A549 (cell line): ENCODE data around the gene CIAPIN1. TPM values are rescaled to one million over a fixed set of nuclear protein-coding genes. Genes with fewer than 3 reads are reported as not detected.

Experiments
- ATAC-seq, 2 experiments: fragments of 200-7000 bp in 1 of 2; fragments of >200 bp in 1 of 2; cut with Nextera tagmentation in 1 of 2; cut with Tn5 transposase in 1 of 2; 3 replicates each; pipeline versions ENCODE4 v1.8.0 to v1.9.1; 2018 to 2020; ENCODE audit warnings: mild to moderate bottlenecking in 1 of 2, moderate library complexity in 1 of 2
- CTCF ChIA-PET: fragments of 300-600 bp; sonication (Branson Sonifier 250); formaldehyde crosslinking; extraction: SDS; loops from one replicate; lab custom pipeline; 2021; ENCODE audit warnings: antibody characterized with exemption, inconsistent platforms; lab: Yijun Ruan, JAX
- POLR2A ChIA-PET: fragments of 350-600 bp; formaldehyde crosslinking; extraction: SDS; loops from one replicate; lab custom pipeline; 2021; ENCODE audit warnings: antibody characterized with exemption, inconsistent platforms; lab: Yijun Ruan, JAX
- DNase-seq, 2 experiments: peaks; one replicate each; pipeline versions ENCODE4 v3.0.0 to v3.0.0-alpha.2; 2011 to 2016; ENCODE audit warnings: low read depth in 1 of 2, low spot score in 1 of 2
- FAIRE-seq: peaks from 2 replicates; lab custom pipeline; 2011; peaks lifted over from hg19 to GRCh38; lab: Jason Lieb, UNC
- H3K27ac ChIP-seq, 2 experiments: fragments of >200 bp; sonication (Bioruptor Twin); formaldehyde crosslinking; 3 replicates each; pipeline ENCODE4 v1.5.1; 2016 to 2017
- H3K4me1 ChIP-seq: fragments of >200 bp; sonication (Bioruptor Twin); formaldehyde crosslinking; 3 replicates; pipeline ENCODE4 v1.6.1; 2016
- H3K4me2 ChIP-seq: fragments of >200 bp; sonication (Bioruptor Twin); formaldehyde crosslinking; 3 replicates; pipeline ENCODE4 v1.6.1; 2016
- H3K4me3 ChIP-seq: fragments of >200 bp; sonication (Bioruptor Twin); formaldehyde crosslinking; 3 replicates; pipeline ENCODE4 v1.5.1; 2016
- H3K9me3 ChIP-seq: fragments of >200 bp; sonication (Bioruptor Twin); formaldehyde crosslinking; 3 replicates; pipeline ENCODE4 v1.6.1; 2016
- BCL3 ChIP-seq: fragments of >200 bp; sonication (Bioruptor Twin); formaldehyde crosslinking; IDR thresholded peaks from 3 replicates; pipeline ENCODE4 v1.6.1; 2016
- CBX2 ChIP-seq: fragments of 200-600 bp; sonication (generic); IDR thresholded peaks from 2 replicates; pipeline ENCODE4 v1.6.1; 2016; ENCODE audit warnings: low read depth, mild to moderate bottlenecking, borderline replicate concordance
- CEBPB ChIP-seq, 2 experiments: fragments of >200 bp in 1 of 2; sonication (Bioruptor Twin) in 1 of 2; formaldehyde crosslinking in 1 of 2; IDR thresholded peaks; 2 replicates each; pipeline ENCODE4 v1.6.1; 2012 to 2016
- CHD2 ChIP-seq: fragments of 150-350 bp; IDR thresholded peaks from 2 replicates; pipeline ENCODE4 v1.6.1; 2014; ENCODE audit warnings: low read length; ENCODE audit not compliant: partially characterized antibody
- EHF ChIP-seq: fragments of 250-450 bp; sonication (Bioruptor Pico); IDR thresholded peaks from 2 replicates; pipeline ENCODE4 v1.5.0; 2020; ENCODE audit warnings: mild to moderate bottlenecking
- HEYL ChIP-seq: fragments of 250-450 bp; sonication (Bioruptor Pico); IDR thresholded peaks from 2 replicates; pipeline ENCODE4 v1.8.0; 2021; ENCODE audit warnings: mild to moderate bottlenecking, moderate library complexity
- HOXB13 ChIP-seq: fragments of 250-450 bp; sonication (Bioruptor Pico); IDR thresholded peaks from 2 replicates; pipeline ENCODE4 v1.5.0; 2020; ENCODE audit warnings: low read depth, mild to moderate bottlenecking, moderate library complexity
- NPAS2 ChIP-seq: fragments of 250-450 bp; sonication (Bioruptor Pico); IDR thresholded peaks from 2 replicates; pipeline ENCODE4 v1.8.0; 2022; ENCODE audit warnings: mild to moderate bottlenecking, moderate library complexity, borderline replicate concordance
- NR3C1 ChIP-seq: fragments of >200 bp; sonication (Bioruptor Twin); formaldehyde crosslinking; IDR thresholded peaks from 3 replicates; pipeline ENCODE4 v1.6.1; 2017
- PBX3 ChIP-seq: IDR thresholded peaks from 2 replicates; pipeline ENCODE4 v1.6.1; 2012
- RAD21 ChIP-seq, 2 experiments: fragments of >200 bp in 1 of 2; sonication (Bioruptor Twin) in 1 of 2; formaldehyde crosslinking in 1 of 2; IDR thresholded peaks in 1 of 2; conservative IDR thresholded peaks in 1 of 2; 2 replicates in 1 of 2; 3 replicates in 1 of 2; pipeline ENCODE4 v1.6.1; 2012 to 2018; ENCODE audit warnings: inconsistent platforms in 1 of 2
- RARB ChIP-seq: fragments of 250-450 bp; sonication (Bioruptor Pico); IDR thresholded peaks from 2 replicates; pipeline ENCODE4 v1.8.0; 2021; ENCODE audit warnings: mild to moderate bottlenecking, moderate library complexity
- RCOR1 ChIP-seq: fragments of 150-350 bp; IDR thresholded peaks from 2 replicates; pipeline ENCODE4 v1.6.1; 2014; ENCODE audit warnings: antibody characterized with exemption, low read length, low read depth
- REST ChIP-seq: fragments of 200-600 bp; sonication (generic); IDR thresholded peaks from 2 replicates; pipeline ENCODE4 v1.6.1; 2016; ENCODE audit warnings: antibody characterized with exemption, mild to moderate bottlenecking, moderate library complexity
- SMC3 ChIP-seq: fragments of >200 bp; sonication (Bioruptor Twin); formaldehyde crosslinking; IDR thresholded peaks from 3 replicates; pipeline ENCODE4 v1.6.1; 2018; ENCODE audit warnings: inconsistent platforms
- TFCP2L1 ChIP-seq: fragments of 250-450 bp; sonication (Bioruptor Pico); IDR thresholded peaks from 2 replicates; pipeline ENCODE4 v1.5.0; 2021; ENCODE audit warnings: mild to moderate bottlenecking
- TP53 ChIP-seq: fragments of 250-450 bp; sonication (Bioruptor Pico); IDR thresholded peaks from 2 replicates; pipeline ENCODE4 v1.5.0; 2021; ENCODE audit warnings: mild to moderate bottlenecking, moderate library complexity
- USF2 ChIP-seq: fragments of 450-650 bp; IDR thresholded peaks from 2 replicates; pipeline ENCODE4 v1.6.1; 2014; ENCODE audit warnings: antibody characterized with exemption
- ZSCAN20 ChIP-seq: fragments of 250-450 bp; sonication (Bioruptor Pico); IDR thresholded peaks from 2 replicates; pipeline ENCODE4 v1.8.0; 2022; ENCODE audit warnings: mild to moderate bottlenecking, moderate library complexity
- WGBS: methylation state at CpG from one replicate; pipeline ENCODE4 v1.1.6; 2017; ENCODE audit errors: missing lambda C conversion rate; 5-methylcytosine and 5-hydroxymethylcytosine counted together
- polyA plus RNA-seq, 4 experiments: library from polyadenylated mRNA; depleted of rRNA in 3 of 4; stranded (reverse); fragments of >200 nt; fragmentation: RNase III in 1 of 4; extraction: RNeasy Plus Mini Kit Qiagen cat#74134 plus additional on column Dnase treatment in 1 of 4; gene quantifications; 2 replicates in 3 of 4; 3 replicates in 1 of 4; pipeline ENCODE4 v1.2.3, GENCODE V29; 2011 to 2017
- TF ChIP-seq, protein P1 (sequence below): IDR thresholded peaks from 2 replicates; pipeline ENCODE4 v1.6.1; 2012; ENCODE audit warnings: low read depth, borderline replicate concordance

The CIAPIN1 gene
- polyA plus RNA-seq, 2 of the 4 experiments (the other 2 are of a cell fraction): 71.5 to 101 TPM

GRCh38 chr16:57432989-57433388 lies 14.2 kb downstream of the CIAPIN1 start:
- no peak for ATAC-seq
- ChIA-PET CTCF (interaction anchor here (1.1 to 6.3 kb wide), 7 partner anchors 9 to 132 kb away, joined by 3 to 109 read pairs (median 4); partner anchors contain the start of gene POLR2C), POLR2A (interaction anchor here (1.3 kb wide), 1 partner anchor 14 kb away, joined by 4 read pairs; the partner anchor contains the start of genes CIAPIN1 and COQ9)

More at GRCh38 chr16:57432989-57433388, 14.2 kb downstream of the CIAPIN1 start:
- FAIRE-seq (no peak), DNase-seq (no peak)
- no peak overlapping the region for H3K27ac ChIP-seq
- no peak for TF ChIP-seq HOXB13 (CRISPR knock-in tag)
- no peak for TF ChIP-seq ZSCAN20 (CRISPR knock-in tag)
- TF ChIP-seq EHF (CRISPR knock-in tag): no peak
- TF ChIP-seq NR3C1: no peak
- no peak for TF ChIP-seq USF2
- no peak for TF ChIP-seq NPAS2 (CRISPR knock-in tag)
- TF ChIP-seq PBX3: no peak
- TF ChIP-seq TFCP2L1 (CRISPR knock-in tag): no peak
- TF ChIP-seq, protein P1, sequence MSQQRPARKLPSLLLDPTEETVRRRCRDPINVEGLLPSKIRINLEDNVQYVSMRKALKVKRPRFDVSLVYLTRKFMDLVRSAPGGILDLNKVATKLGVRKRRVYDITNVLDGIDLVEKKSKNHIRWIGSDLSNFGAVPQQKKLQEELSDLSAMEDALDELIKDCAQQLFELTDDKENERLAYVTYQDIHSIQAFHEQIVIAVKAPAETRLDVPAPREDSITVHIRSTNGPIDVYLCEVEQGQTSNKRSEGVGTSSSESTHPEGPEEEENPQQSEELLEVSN: no peak
- TF ChIP-seq REST: no peak
- TF ChIP-seq RCOR1: no peak
- TF ChIP-seq BCL3: no peak
- no peak for TF ChIP-seq CHD2
- TF ChIP-seq CBX2: no peak
- no peak for TF ChIP-seq RAD21 (conservative IDR thresholded peaks at IDR 0.05 in 1 of 2, IDR thresholded peaks at IDR 0.05 in 1 of 2)
- no peak for TF ChIP-seq SMC3
- no peak for TF ChIP-seq RARB (CRISPR knock-in tag)
- no peak for TF ChIP-seq TP53 (CRISPR knock-in tag)
- TF ChIP-seq HEYL (CRISPR knock-in tag): no peak
- TF ChIP-seq CEBPB (IDR thresholded peaks at IDR 0.05): no peak
- H3K9me3 ChIP-seq: no peaks in the 10 kb centered on the region
- no peak overlapping the region for H3K4me3 ChIP-seq
- 83% methylated on average over 3 of the region's 3 CpGs for WGBS
- H3K4me2 ChIP-seq: no peak overlapping the region
- H3K4me1 ChIP-seq: no peaks in the 10 kb centered on the region
